Activated T-helper 1 cell treated with anti-CD3 and anti-CD28 coated beads, Interleukin-12 subunit alpha, Interleukin-12 subunit beta, Interleukin-2, Interleukin-4 antibody, amounts not matched to agents 30 ng/mL and 10 ng/mL and 1 ng/mL, durations not matched to agents 14 hours and 24 hours and 36 hours (primary cell): Measurements from ENCODE around the gene NUP153. TPM values are rescaled to one million over a fixed set of nuclear protein-coding genes. Genes with fewer than 3 reads are reported as not detected.
A peak's percentile ranks its signal among the peaks of the same experiment; 100 is the strongest.

Experiments
- DNase-seq: peaks from one replicate; pipeline ENCODE4 v3.0.0; 2021; ENCODE audit warnings: low spot score
- H3K27ac Mint-ChIP-seq: one replicate; pipeline ENCODE4 v1.8.0; 2021; ENCODE audit warnings: mild to moderate bottlenecking, mixed read lengths
- H3K27me3 Mint-ChIP-seq: one replicate; pipeline ENCODE4 v1.8.0; 2022; ENCODE audit warnings: mild to moderate bottlenecking, moderate library complexity, mixed read lengths; ENCODE audit not compliant: insufficient read depth
- H3K36me3 Mint-ChIP-seq: one replicate; pipeline ENCODE4 v1.8.0; 2021; ENCODE audit warnings: low read depth, mixed read lengths
- H3K4me1 Mint-ChIP-seq: one replicate; pipeline ENCODE4 v1.8.0; 2021; ENCODE audit warnings: low read depth, mixed read lengths
- H3K4me3 Mint-ChIP-seq: one replicate; pipeline ENCODE4 v1.8.0; 2021; ENCODE audit warnings: mild to moderate bottlenecking, moderate library complexity, mixed read lengths
- H3K9me3 Mint-ChIP-seq: one replicate; pipeline ENCODE4 v1.8.0; 2021; ENCODE audit warnings: mixed read lengths
- intact Hi-C: fragments of 100-400 bp; cut with micrococcal nuclease; formaldehyde crosslinking; loops from one replicate; pipeline ENCODE4 v1.15.1; 2024
- total RNA-seq: library from RNA; stranded (reverse); gene quantifications from 2 replicates; pipeline ENCODE4 v1.2.3, GENCODE V29; 2022

The NUP153 gene
- total RNA-seq, 1 donor from 2014 or later, result 106 TPM

DNA sequence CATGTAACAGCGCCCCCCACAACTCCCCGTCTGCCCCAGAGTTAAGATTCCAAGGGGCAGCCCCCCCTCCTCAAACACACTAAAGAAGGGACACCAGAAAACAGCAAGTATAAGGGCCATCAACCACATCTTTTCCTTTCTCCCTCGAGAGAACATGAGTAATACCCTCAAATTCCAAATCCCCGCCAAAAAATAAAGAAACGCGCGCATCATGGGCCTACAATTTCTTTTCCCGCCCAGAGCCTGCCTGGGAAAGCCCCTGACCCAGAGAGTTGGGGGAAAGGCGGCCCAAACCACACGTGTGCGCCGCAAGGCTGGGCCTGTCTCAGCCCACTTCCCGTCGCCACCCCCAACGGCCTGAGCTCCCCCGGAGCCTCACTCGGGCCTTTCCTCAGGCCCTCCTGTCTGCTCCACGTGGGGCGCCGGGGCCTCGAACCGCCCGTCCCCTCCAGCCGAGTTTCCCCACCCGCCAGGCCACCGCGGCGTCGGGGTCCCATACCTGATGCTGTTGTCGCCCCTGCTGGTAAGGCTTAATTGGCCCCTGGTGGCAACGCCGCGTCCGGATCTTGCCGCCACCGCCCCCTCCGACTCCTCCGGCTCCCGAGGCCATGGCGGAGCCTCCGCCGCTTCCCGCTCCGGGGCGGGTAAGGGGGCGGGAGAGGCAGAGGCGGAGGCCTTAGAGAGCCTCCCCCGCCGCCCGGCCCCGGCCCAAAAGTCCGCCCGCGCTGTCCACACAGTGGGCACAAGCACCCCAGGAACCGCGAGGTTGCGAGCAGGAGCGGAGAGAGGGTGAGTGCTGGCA, 746 bp downstream of the NUP153 start:
- H3K36me3 Mint-ChIP-seq, result peaks cover 15% of the 10 kb centered on the region
- intact Hi-C loops, result loop anchor here (1.0 to 10.0 kb wide), 7 partner anchors 33 to 1381 kb away; partner anchors contain the start of genes FAM8A1, KDM1B, NHLRC1 and TPMT
- peak overlapping the region; percentile 90 for H3K4me3 Mint-ChIP-seq
- peaks cover 46% of the 10 kb centered on the region for H3K4me1 Mint-ChIP-seq
- peak overlapping the region; percentile 97 for H3K27ac Mint-ChIP-seq
- no peaks in the 10 kb centered on the region for H3K27me3 Mint-ChIP-seq
- H3K9me3 Mint-ChIP-seq, result no peaks in the 10 kb centered on the region
- peak; percentile 85 for DNase-seq

GRCh38 chr6:17705428-17705777, 1.3 kb downstream of the NUP153 start:
- Mint-ChIP-seq H3K27ac (peak overlapping the region; percentile 97), H3K27me3 (no peaks in the 10 kb centered on the region), H3K4me1 (peaks cover 46% of the 10 kb centered on the region), H3K4me3 (peak overlapping the region; percentile 90), H3K36me3 (peaks cover 15% of the 10 kb centered on the region), H3K9me3 (no peaks in the 10 kb centered on the region)
- intact Hi-C loops, result loop anchor here (1.0 to 10.0 kb wide), 4 partner anchors 32 to 1381 kb away; partner anchors contain the start of gene NHLRC1
- DNase-seq, result no peak

- Mint-ChIP-seq H3K27ac (peak overlapping the region; percentile 85), H3K36me3 (peaks cover 8% of the 10 kb centered on the region), H3K4me3 (peak overlapping the region; percentile 74), H3K4me1 (peaks cover 42% of the 10 kb centered on the region), H3K9me3 (no peaks in the 10 kb centered on the region), H3K27me3 (no peaks in the 10 kb centered on the region)
- intact Hi-C loops, result loop anchor here (1.0 to 10.0 kb wide), 5 partner anchors 11 to 1378 kb away; partner anchors contain the start of gene NHLRC1
- peak; percentile 12 for DNase-seq
These were observed 3.5 kb downstream of the NUP153 start for GRCh38 chr6:17703256-17703694.

- Mint-ChIP-seq H3K4me1 (peaks cover 39% of the 10 kb centered on the region), H3K27ac (peak overlapping the region; percentile 29), H3K36me3 (peaks cover 9% of the 10 kb centered on the region), H3K4me3 (no peak overlapping the region), H3K27me3 (no peaks in the 10 kb centered on the region), H3K9me3 (no peaks in the 10 kb centered on the region)
- intact Hi-C loops, result loop anchor here (5.0 to 10.0 kb wide), 3 partner anchors 38 to 1376 kb away; partner anchors contain the start of gene NHLRC1
- DNase-seq, result no peak
These were observed 6.0 kb downstream of the NUP153 start for GRCh38 chr6:17700421-17701416.

GRCh38 chr6:17691925-17692538, 14.7 kb downstream of the NUP153 start:
- intact Hi-C loops, result loop anchor here (1.0 kb wide), 1 partner anchor 11 kb away; no protein-coding TSS in a partner anchor
- H3K9me3 Mint-ChIP-seq, result no peaks in the 10 kb centered on the region

DNA sequence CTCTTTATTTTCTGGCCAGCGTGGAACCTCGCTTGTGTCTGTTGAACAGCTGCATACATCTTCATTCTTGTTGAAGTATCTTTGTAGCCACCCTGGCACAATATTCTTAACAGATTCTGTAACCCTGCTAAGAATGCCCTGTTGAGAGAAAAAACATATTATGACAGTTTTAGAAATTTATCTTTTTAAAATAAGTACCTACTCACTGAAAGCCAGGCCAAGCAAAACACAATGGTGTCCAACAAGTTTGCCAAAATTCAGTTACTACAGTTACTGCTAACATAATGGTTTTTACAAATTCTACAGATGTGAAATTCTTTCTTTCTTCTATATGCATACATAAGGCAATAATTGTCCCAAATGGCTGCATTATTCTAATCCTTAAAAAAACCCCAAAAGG, 18.2 kb downstream of the NUP153 start:
- Mint-ChIP-seq H3K27ac (no peak overlapping the region), H3K4me3 (no peak overlapping the region), H3K27me3 (no peaks in the 10 kb centered on the region), H3K9me3 (no peaks in the 10 kb centered on the region), H3K4me1 (peaks cover 32% of the 10 kb centered on the region), H3K36me3 (peaks cover 29% of the 10 kb centered on the region)
- no peak for DNase-seq
- intact Hi-C loops, result no loop called here

More at GRCh38 chr6:17691925-17692538, 14.7 kb downstream of the NUP153 start:
- H3K4me1 Mint-ChIP-seq, result peaks cover 25% of the 10 kb centered on the region
- H3K27ac Mint-ChIP-seq, result peak overlapping the region; percentile 56
- no peaks in the 10 kb centered on the region for H3K27me3 Mint-ChIP-seq
- no peak for DNase-seq
- peaks cover 18% of the 10 kb centered on the region for H3K36me3 Mint-ChIP-seq
- no peak overlapping the region for H3K4me3 Mint-ChIP-seq

DNA sequence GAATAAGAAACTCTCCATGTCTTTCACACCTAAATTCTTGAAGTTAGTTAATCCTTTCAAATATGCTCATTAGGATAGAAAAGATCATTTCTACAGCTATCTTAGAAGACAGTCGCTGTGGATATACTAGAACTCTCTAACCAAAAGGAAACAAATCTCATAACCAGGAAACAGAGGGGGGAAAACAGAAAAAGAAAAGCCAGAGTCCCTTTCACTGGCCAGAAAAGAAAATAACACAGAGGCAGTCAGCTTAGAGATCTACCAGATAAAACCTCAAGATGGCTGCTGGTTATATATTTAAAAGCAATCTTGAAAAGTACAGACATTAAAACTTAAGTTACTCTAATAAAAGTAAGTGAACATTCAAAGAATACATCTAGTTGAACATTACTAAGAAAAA, 19.6 kb downstream of the NUP153 start:
- H3K27ac Mint-ChIP-seq, result no peak overlapping the region
- no peak overlapping the region for H3K4me3 Mint-ChIP-seq
- intact Hi-C loops, result no loop called here
- H3K27me3 Mint-ChIP-seq, result no peaks in the 10 kb centered on the region
- no peaks in the 10 kb centered on the region for H3K9me3 Mint-ChIP-seq
- H3K4me1 Mint-ChIP-seq, result peaks cover 28% of the 10 kb centered on the region
- peaks cover 34% of the 10 kb centered on the region for H3K36me3 Mint-ChIP-seq
- DNase-seq, result no peak

DNA sequence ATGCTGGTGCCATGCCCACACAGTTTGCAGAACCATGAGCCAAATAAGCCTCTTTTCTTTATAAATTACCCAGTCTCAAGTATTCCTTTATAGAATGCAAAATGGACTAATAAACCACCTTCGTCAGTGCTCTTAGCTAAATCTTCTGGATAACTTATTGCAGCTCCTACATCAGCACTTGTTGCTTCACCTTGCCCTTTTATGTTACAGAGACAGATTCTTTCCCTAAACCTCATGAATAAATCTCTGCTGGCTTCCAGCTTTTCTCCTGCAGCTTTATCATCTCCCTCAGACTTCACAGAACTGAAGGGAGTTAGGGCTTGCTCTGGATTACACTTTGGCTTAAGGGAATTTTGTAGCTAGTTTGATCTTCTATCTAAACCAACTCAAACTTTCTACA, 22.6 kb downstream of the NUP153 start:
- no peak overlapping the region for H3K4me3 Mint-ChIP-seq
- intact Hi-C loops, result no loop called here
- DNase-seq, result no peak
- H3K27me3 Mint-ChIP-seq, result no peaks in the 10 kb centered on the region
- no peaks in the 10 kb centered on the region for H3K9me3 Mint-ChIP-seq
- no peak overlapping the region for H3K27ac Mint-ChIP-seq
- peaks cover 47% of the 10 kb centered on the region for H3K36me3 Mint-ChIP-seq
- H3K4me1 Mint-ChIP-seq, result peaks cover 46% of the 10 kb centered on the region

DNA sequence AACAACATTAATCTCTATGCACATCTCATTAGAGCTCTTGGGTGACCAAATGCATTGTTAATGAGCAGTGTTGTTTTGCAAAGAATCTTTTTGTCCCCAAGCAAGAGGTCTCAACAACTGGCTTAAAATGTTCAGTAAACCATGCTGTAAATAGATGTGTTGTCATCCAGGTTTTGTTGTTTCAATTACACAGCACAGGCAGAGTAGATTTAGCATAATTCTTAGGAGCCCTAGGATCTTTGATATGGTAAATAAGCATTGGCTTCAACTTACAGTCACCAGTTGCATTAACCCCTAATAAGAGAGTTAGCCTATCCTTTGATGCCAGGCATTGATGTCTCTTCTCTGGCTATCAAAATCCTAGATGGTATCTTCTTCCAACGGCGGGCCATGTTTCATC, 23.3 kb downstream of the NUP153 start:
- intact Hi-C loops, result no loop called here
- Mint-ChIP-seq H3K4me1 (peaks cover 48% of the 10 kb centered on the region), H3K27me3 (no peaks in the 10 kb centered on the region), H3K4me3 (no peak overlapping the region), H3K36me3 (peaks cover 48% of the 10 kb centered on the region), H3K9me3 (no peaks in the 10 kb centered on the region), H3K27ac (no peak overlapping the region)
- DNase-seq, result no peak

GRCh38 chr6:17679726-17680125, 27.0 kb downstream of the NUP153 start:
- H3K36me3 Mint-ChIP-seq, result peaks cover 35% of the 10 kb centered on the region
- H3K27me3 Mint-ChIP-seq, result no peaks in the 10 kb centered on the region
- H3K27ac Mint-ChIP-seq, result no peak overlapping the region
- peaks cover 46% of the 10 kb centered on the region for H3K4me1 Mint-ChIP-seq
- no peak for DNase-seq
- no peaks in the 10 kb centered on the region for H3K9me3 Mint-ChIP-seq
- no peak overlapping the region for H3K4me3 Mint-ChIP-seq
- intact Hi-C loops, result no loop called here

- Mint-ChIP-seq H3K27me3 (no peaks in the 10 kb centered on the region), H3K4me1 (peaks cover 46% of the 10 kb centered on the region), H3K36me3 (peaks cover 33% of the 10 kb centered on the region), H3K9me3 (no peaks in the 10 kb centered on the region), H3K4me3 (no peak overlapping the region), H3K27ac (no peak overlapping the region)
- intact Hi-C loops, result no loop called here
- DNase-seq, result no peak
These were observed 29.1 kb downstream of the NUP153 start for GRCh38 chr6:17677602-17678001.

DNA sequence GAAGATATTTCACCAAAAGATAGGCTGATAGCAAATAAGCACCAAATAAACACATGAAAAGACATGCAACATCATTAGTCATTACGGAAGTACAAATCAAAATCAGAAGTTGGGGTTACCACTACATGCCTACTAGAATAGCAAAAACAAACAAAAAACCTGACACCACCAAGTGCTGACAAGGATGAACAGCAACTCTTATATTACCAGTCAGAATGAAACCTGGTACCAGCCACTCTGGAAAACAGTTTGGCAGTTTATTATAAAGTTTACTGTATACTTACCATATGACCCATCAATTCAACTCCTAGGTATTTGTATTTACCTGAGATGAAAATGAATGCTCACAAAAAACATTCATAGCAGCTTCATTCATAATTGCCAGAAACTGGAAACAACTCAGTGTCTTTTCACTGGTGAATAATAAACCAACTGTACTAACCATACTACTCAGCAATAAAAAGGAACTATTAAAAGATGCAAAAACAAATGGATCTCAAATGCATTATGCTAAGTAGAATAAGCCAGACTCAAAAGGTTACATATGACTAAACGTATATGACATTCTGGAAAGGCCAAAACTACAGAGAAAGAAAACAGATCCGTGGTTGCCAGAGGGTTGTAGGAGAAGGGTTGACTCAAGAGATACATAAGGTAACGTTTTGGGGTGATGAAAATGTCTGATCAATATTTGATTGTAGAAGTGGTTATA, 33.0 kb downstream of the NUP153 start:
- peak overlapping the region; percentile 87 for H3K27ac Mint-ChIP-seq
- peaks cover 43% of the 10 kb centered on the region for H3K36me3 Mint-ChIP-seq
- H3K27me3 Mint-ChIP-seq, result no peaks in the 10 kb centered on the region
- no peak overlapping the region for H3K4me3 Mint-ChIP-seq
- intact Hi-C loops, result loop anchor here (1.0 to 2.0 kb wide), 4 partner anchors 9 to 73 kb away; partner anchors contain the start of gene FAM8A1
- H3K9me3 Mint-ChIP-seq, result no peaks in the 10 kb centered on the region
- DNase-seq, result no peak
- peaks cover 21% of the 10 kb centered on the region for H3K4me1 Mint-ChIP-seq
